Measurements from ENCODE around the gene LIN37. TPM values are rescaled to one million over a fixed set of nuclear protein-coding genes. Genes with fewer than 3 reads are reported as not detected.
"Not testable (repeated sequence)": the region's sequence is repeated elsewhere in the genome, so short reads cannot be mapped to it uniquely, and the experiment has no call there.

The LIN37 gene
- total RNA-seq, 1 experiment from 2014 or later: 18.7 TPM

DNA sequence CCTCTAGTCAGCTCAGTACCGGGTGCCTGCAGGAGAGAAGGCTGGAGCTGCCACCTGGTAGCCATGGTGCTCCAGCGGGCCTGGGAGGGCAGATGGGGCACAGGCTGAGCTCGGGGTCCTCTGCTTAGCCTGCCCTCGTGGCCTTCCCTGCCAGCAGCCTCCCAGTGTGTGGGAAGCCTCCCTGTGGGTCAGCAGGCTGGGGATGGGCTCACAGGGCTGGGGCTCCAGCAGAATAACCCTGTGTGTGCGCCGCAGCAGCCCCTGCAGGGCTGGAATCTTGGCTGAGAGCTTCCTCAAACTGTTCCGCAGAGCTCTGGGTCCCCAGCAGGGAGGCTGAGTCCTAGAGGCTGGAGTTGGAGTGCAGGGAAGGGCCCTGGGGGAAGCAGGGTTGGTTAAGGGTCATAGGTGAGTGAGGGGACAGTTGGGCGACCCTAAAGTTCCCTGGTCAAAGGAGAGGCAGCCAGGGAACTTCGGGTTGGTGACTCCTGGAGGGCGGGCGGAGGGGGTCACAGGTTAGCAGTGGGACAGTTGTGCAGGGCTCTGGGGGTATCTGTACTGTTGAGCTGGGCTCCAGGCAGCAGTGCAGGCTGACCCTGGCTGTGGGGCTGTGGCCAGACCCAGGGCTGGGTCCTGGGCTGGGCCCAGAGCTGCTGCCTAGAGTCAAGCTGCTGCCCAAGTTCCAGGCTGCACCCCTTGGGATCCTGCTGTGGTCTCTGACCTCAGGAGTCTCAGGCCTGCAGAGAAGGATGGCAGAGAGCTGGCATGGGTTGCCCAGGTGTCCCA is 41.0 kb downstream of the LIN37 start:
- no peak for DNase-seq (ENCODE audit: low read depth)

GRCh38 chr19:35789978-35790944 is 41.9 kb downstream of the LIN37 start:
- DNase-seq (ENCODE audit: low read depth): no peak

GRCh38 chr19:35790981-35791813 is 42.8 kb downstream of the LIN37 start:
- DNase-seq (ENCODE audit: low read depth): no peak

DNA sequence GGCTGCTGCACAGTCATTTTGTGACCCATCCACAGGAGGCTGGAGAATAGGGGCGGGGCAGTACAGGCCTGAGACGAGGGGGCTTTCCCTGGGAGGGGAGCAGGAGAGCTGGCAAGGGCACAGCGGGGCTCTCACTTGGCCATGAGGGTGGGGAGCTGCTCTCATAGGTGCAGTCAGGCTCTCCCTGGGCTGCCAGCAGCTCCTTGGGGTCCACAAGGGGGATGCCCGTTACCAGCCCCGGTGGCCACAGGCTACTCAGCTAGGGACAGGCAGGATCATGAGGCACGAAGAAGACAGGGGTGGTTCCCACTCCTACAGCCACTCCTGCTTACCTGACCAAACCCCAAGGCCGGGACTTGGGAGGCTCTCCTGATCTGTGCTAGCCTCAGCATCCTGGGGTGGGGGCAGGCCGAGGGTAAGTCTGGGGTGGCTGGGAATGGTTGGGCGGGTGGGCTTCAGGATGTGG is 43.5 kb downstream of the LIN37 start:
- DNase-seq (ENCODE audit: low read depth): no peak

- DNase-seq (ENCODE audit: low read depth): no peak
These were observed 43.9 kb downstream of the LIN37 start for GRCh38 chr19:35792312-35792711.

GRCh38 chr19:35792888-35793287 is 44.5 kb downstream of the LIN37 start:
- DNase-seq (ENCODE audit: low read depth): no peak

GRCh38 chr19:35793381-35794165 is 45.2 kb downstream of the LIN37 start:
- DNase-seq (ENCODE audit: low read depth): peak; percentile 42

- DNase-seq (ENCODE audit: low read depth): not testable (repeated sequence)
These were observed 47.2 kb downstream of the LIN37 start for GRCh38 chr19:35795564-35795963.

GRCh38 chr19:35796645-35797542 is 48.5 kb downstream of the LIN37 start:
- no peak for DNase-seq (ENCODE audit: low read depth)

- no peak for DNase-seq (ENCODE audit: low read depth)
These were observed 49.3 kb downstream of the LIN37 start for GRCh38 chr19:35797663-35798062.

GRCh38 chr19:35801828-35802227 is 53.5 kb downstream of the LIN37 start:
- DNase-seq (ENCODE audit: low read depth): no peak

Other genes starting within 250 kb of the LIN37 start
- gene DMKN, start 234.9 kb upstream of the LIN37 start, total RNA-seq (2014; rRNA removed): 0.29 and 1.1 TPM in 2 replicates
- gene SBSN, start 220.3 kb upstream of the LIN37 start, total RNA-seq (2014; rRNA removed): 0.77 TPM in 1 of 2 replicates, not detected in the other
- not detected in 2 replicates for gene GAPDHS, start 215.1 kb upstream of the LIN37 start, total RNA-seq (2014; rRNA removed)
- gene TMEM147, start 202.9 kb upstream of the LIN37 start, total RNA-seq (2014; rRNA removed): 106 and 114 TPM in 2 replicates
- gene ATP4A, start 184.9 kb upstream of the LIN37 start, total RNA-seq (2014; rRNA removed): not detected in 2 replicates
- not detected in 2 replicates for gene PMIS2, start 162.4 kb upstream of the LIN37 start, total RNA-seq (2014; rRNA removed)
- 17.4 and 21.0 TPM in 2 replicates for gene HAUS5, start 135.8 kb upstream of the LIN37 start, total RNA-seq (2014; rRNA removed)
- 101 and 103 TPM in 2 replicates for gene RBM42, start 119.5 kb upstream of the LIN37 start, total RNA-seq (2014; rRNA removed)
- gene ETV2, start 106.8 kb upstream of the LIN37 start, total RNA-seq (2014; rRNA removed): 0.46 and 1.5 TPM in 2 replicates
- gene COX6B1, start 100.3 kb upstream of the LIN37 start, total RNA-seq (2014; rRNA removed): 383 and 482 TPM in 2 replicates
- gene UPK1A, start 82.1 kb upstream of the LIN37 start, total RNA-seq (2014; rRNA removed): 0.17 TPM in 1 of 2 replicates, not detected in the other
- gene ZBTB32, start 44.0 kb upstream of the LIN37 start, total RNA-seq (2014; rRNA removed): not detected in 2 replicates
- 9.8 and 10.8 TPM in 2 replicates for gene KMT2B, start 30.6 kb upstream of the LIN37 start, total RNA-seq (2014; rRNA removed)
- gene IGFLR1, start 6.1 kb upstream of the LIN37 start, total RNA-seq (2014; rRNA removed): 5.1 and 11.7 TPM in 2 replicates
- 12.2 and 12.4 TPM in 2 replicates for gene U2AF1L4, start 3.2 kb upstream of the LIN37 start, total RNA-seq (2014; rRNA removed)
- 35.2 and 35.6 TPM in 2 replicates for gene PSENEN, start 2.9 kb upstream of the LIN37 start, total RNA-seq (2014; rRNA removed)
- gene HSPB6, start 8.5 kb downstream of the LIN37 start, total RNA-seq (2014; rRNA removed): 0.29 TPM in 1 of 2 replicates, not detected in the other
- gene PROSER3, start 9.6 kb downstream of the LIN37 start, total RNA-seq (2014; rRNA removed): 7.2 and 8.2 TPM in 2 replicates
- 6.4 and 6.6 TPM in 2 replicates for gene ARHGAP33, start 27.0 kb downstream of the LIN37 start, total RNA-seq (2014; rRNA removed)
- gene PRODH2, start 64.3 kb downstream of the LIN37 start, total RNA-seq (2014; rRNA removed): not detected in 2 replicates
- not detected in 2 replicates for gene NPHS1, start 103.9 kb downstream of the LIN37 start, total RNA-seq (2014; rRNA removed)
- not detected in 2 replicates for gene KIRREL2, start 108.3 kb downstream of the LIN37 start, total RNA-seq (2014; rRNA removed)
- 38.3 and 47.1 TPM in 2 replicates for gene APLP1, start 120.0 kb downstream of the LIN37 start, total RNA-seq (2014; rRNA removed)
- gene NFKBID, start 152.0 kb downstream of the LIN37 start, total RNA-seq (2014; rRNA removed): 2.8 and 3.3 TPM in 2 replicates
- gene HCST, start 154.0 kb downstream of the LIN37 start, total RNA-seq (2014; rRNA removed): not detected in 2 replicates
- not detected in 2 replicates for gene TYROBP, start 159.7 kb downstream of the LIN37 start, total RNA-seq (2014; rRNA removed)
- gene LRFN3, start 187.8 kb downstream of the LIN37 start, total RNA-seq (2014; rRNA removed): 6.5 and 8.3 TPM in 2 replicates
- gene SDHAF1, start 246.6 kb downstream of the LIN37 start, total RNA-seq (2014; rRNA removed): 24.7 and 28.6 TPM in 2 replicates

Data from LHCN-M2 (cell line).